GM12878 (cell line): ENCODE results near the gene PMIS2. TPM values are rescaled to one million over a fixed set of nuclear protein-coding genes. Genes with fewer than 3 reads are reported as not detected.

Experiments
- ASH2L ChIP-seq: fragments of 300-600, 200-600 bp; sonication (generic); IDR thresholded peaks from 2 replicates; pipeline ENCODE4 v1.6.1; 2017; ENCODE audit warnings: low read depth, mild to moderate bottlenecking, borderline replicate concordance
- BHLHE40 ChIP-seq, 2 experiments: fragments of 450-650 bp in 1 of 2; IDR thresholded peaks; 2 replicates each; pipeline ENCODE4 v1.6.1; 2011 to 2017; ENCODE audit warnings: low read depth in 2 of 2, borderline replicate concordance in 1 of 2, improper control_type of control experiment in 1 of 2, low read length in 1 of 2, mild to moderate bottlenecking in 1 of 2
- BRCA1 ChIP-seq: IDR thresholded peaks from 2 replicates; pipeline ENCODE4 v1.6.1; 2011; ENCODE audit warnings: low read depth, low read length, improper control_type of control experiment
- CEBPB ChIP-seq, 2 experiments: fragments of 150-350 bp in 1 of 2; IDR thresholded peaks; 2 replicates each; pipeline ENCODE4 v1.6.1; 2012 to 2014; ENCODE audit warnings: low read depth in 2 of 2, low read length in 2 of 2, borderline replicate concordance in 1 of 2, inconsistent platforms in 1 of 2
- CREB1 ChIP-seq: IDR thresholded peaks from 2 replicates; pipeline ENCODE4 v1.6.1; 2012; ENCODE audit warnings: low read depth, mild to moderate bottlenecking, inconsistent platforms
- ESRRA ChIP-seq: IDR thresholded peaks from 2 replicates; pipeline ENCODE4 v1.6.1; 2012; ENCODE audit warnings: mild to moderate bottlenecking, low read length, improper control_type of control experiment
- ETV6 ChIP-seq, 2 experiments: fragments of 450-650 bp in 1 of 2; IDR thresholded peaks in 1 of 2; conservative IDR thresholded peaks in 1 of 2; 2 replicates each; pipeline ENCODE4 v1.6.1; 2014; ENCODE audit warnings: antibody characterized with exemption in 1 of 2, borderline replicate concordance in 1 of 2, low read depth in 1 of 2, mild to moderate bottlenecking in 1 of 2, moderate library complexity in 1 of 2
- FOS ChIP-seq: IDR thresholded peaks from 3 replicates; pipeline ENCODE4 v1.6.1; 2011; ENCODE audit warnings: borderline replicate concordance; ENCODE audit not compliant: insufficient read length; ENCODE audit errors: extremely low read depth
- FOXM1 ChIP-seq: IDR thresholded peaks from 2 replicates; pipeline ENCODE4 v1.6.1; 2012; ENCODE audit warnings: low read depth, mild to moderate bottlenecking, inconsistent platforms, low read length, moderate library complexity
- GABPA ChIP-seq: IDR thresholded peaks from 2 replicates; pipeline ENCODE4 v1.6.1; 2014; ENCODE audit warnings: antibody characterized with exemption, low read depth, mild to moderate bottlenecking, inconsistent platforms
- HCFC1 ChIP-seq: fragments of 150-350 bp; IDR thresholded peaks from 2 replicates; pipeline ENCODE4 v1.6.1; 2014; ENCODE audit warnings: low read length
- HDAC2 ChIP-seq: fragments of 200-600 bp; sonication (generic); IDR thresholded peaks from 2 replicates; pipeline ENCODE4 v1.6.1; 2017
- IRF4 ChIP-seq: IDR thresholded peaks from 2 replicates; pipeline ENCODE4 v1.6.1; 2011; ENCODE audit warnings: low read depth, low read length
- JUNB ChIP-seq: IDR thresholded peaks from 2 replicates; pipeline ENCODE4 v1.6.1; 2016; ENCODE audit warnings: antibody characterized with exemption, mild to moderate bottlenecking
- LARP7 ChIP-seq: fragments of 450-650 bp; IDR thresholded peaks from 2 replicates; pipeline ENCODE4 v1.6.1; 2017; ENCODE audit warnings: mild to moderate bottlenecking
- PAX8 ChIP-seq: fragments of 450-650 bp; IDR thresholded peaks from 2 replicates; pipeline ENCODE4 v1.6.1; 2017; ENCODE audit warnings: mild to moderate bottlenecking, moderate library complexity
- RCOR1 ChIP-seq: conservative IDR thresholded peaks from 2 replicates; pipeline ENCODE4 v1.6.1; 2012; ENCODE audit warnings: low read depth, low read length, improper control_type of control experiment
- SMAD5 ChIP-seq: IDR thresholded peaks from 2 replicates; pipeline ENCODE4 v1.6.1; 2016; ENCODE audit warnings: antibody characterized with exemption, low read depth
- SP1 ChIP-seq: IDR thresholded peaks from one replicate; pipeline ENCODE4 v1.6.1; 2011; ENCODE audit warnings: low read depth, low read length
- SREBF1 ChIP-seq: IDR thresholded peaks from 2 replicates; pipeline ENCODE4 v1.6.1; 2012; ENCODE audit warnings: mild to moderate bottlenecking, low read length
- SUPT20H ChIP-seq: IDR thresholded peaks from 2 replicates; pipeline ENCODE4 v1.6.1; 2011; ENCODE audit warnings: low read depth, mild to moderate bottlenecking, low read length, moderate library complexity, borderline replicate concordance; ENCODE audit not compliant: control insufficient read depth
- TARDBP ChIP-seq: IDR thresholded peaks from 2 replicates; pipeline ENCODE4 v1.6.1; 2016; ENCODE audit warnings: borderline replicate concordance
- YBX1 ChIP-seq: fragments of 450-650 bp; IDR thresholded peaks from 2 replicates; pipeline ENCODE4 v1.6.1; 2016; ENCODE audit warnings: antibody characterized with exemption
- ZNF217 ChIP-seq: fragments of 450-650 bp; IDR thresholded peaks from 2 replicates; pipeline ENCODE4 v1.6.1; 2017; ENCODE audit warnings: antibody characterized with exemption, mild to moderate bottlenecking
- polyA plus RNA-seq, 11 experiments: library from polyadenylated mRNA; depleted of rRNA in 4 of 11; unstranded in 6 of 11; stranded (reverse) in 5 of 11; fragments of >200 nt; fragmentation: Nextera tagmentation in 4 of 11; fragmentation: Illumina TruSeq in 1 of 11; extraction: Ambion mirVana in 4 of 11; extraction: Trizol in 1 of 11; gene quantifications; 1 replicate in 1 of 11; 2 replicates in 10 of 11; pipeline versions ENCODE4 v1.2.1 to v1.2.3, GENCODE V29; 2011 to 2016; ENCODE audit warnings: inconsistent platforms in 2 of 11, missing spikeins in 2 of 11, low read depth in 1 of 11
- total RNA-seq, 4 experiments: library from RNA; depleted of rRNA in 3 of 4; stranded (reverse); fragments of >200 nt in 3 of 4; fragmentation: Illumina TruSeq in 1 of 4; extraction: Trizol in 1 of 4; gene quantifications; 2 replicates each; pipeline versions ENCODE4 v1.2.1 to v1.2.3, GENCODE V29; 2013 to 2021
- TF ChIP-seq, protein P1 (sequence below): fragments of 450-650 bp; IDR thresholded peaks from 2 replicates; pipeline ENCODE4 v1.6.1; 2017; ENCODE audit warnings: borderline replicate concordance
- TF ChIP-seq, protein P2 (sequence below): IDR thresholded peaks from 2 replicates; pipeline ENCODE4 v1.6.1; 2012; ENCODE audit warnings: low read depth, low read length, improper control_type of control experiment
- TF ChIP-seq, protein P3 (sequence below): IDR thresholded peaks from 2 replicates; pipeline ENCODE4 v1.6.1; 2012; ENCODE audit warnings: low read depth, low read length, improper control_type of control experiment

PMIS2 gene
- total and polyA plus RNA-seq, 10 of the 15 experiments (the other 5 are each of a cell fraction or from before 2014, with no cell fraction given) = not detected

DNA sequence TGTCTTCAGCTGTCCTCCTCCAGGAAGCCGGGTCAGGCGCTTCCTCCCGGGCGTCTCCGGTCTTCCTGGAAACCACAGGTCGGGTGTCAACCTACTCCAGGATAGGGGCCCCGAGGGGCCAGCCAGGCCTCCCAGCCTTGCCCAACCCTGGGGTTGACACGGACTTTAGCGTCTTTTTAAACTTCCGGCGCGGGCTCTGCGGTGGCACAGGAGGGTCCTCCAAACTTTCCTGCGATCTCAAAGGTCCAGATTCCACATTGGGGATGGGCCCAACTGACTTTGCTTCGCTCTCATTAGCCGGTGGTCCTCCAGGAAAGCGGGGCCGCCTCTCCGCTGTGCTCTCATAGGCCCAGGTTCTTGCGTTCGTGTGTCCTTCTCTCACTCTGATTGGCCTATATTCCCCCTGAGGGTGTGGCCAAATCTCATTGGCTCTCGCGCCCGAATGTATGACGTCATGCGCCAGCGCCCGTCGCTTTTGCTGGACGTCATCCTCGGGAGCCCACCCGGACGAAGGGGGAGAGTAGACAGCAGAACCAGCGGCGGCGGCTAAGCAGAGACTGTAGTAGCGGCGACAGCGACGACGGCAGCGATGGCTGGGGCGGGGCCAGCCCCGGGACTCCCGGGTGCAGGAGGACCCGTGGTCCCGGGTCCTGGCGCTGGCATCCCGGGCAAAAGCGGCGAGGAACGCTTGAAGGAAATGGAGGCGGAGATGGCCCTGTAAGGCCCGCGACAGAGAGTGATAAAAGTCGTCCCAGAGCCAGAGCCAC lies 42.8 kb downstream of the PMIS2 start, which contains the start of gene RBM42 (continued):
- TF ChIP-seq ETV6 (conservative IDR thresholded peaks at IDR 0.05 in 1 of 2, IDR thresholded peaks at IDR 0.05 in 1 of 2; ENCODE audit: borderline replicate concordance in 1 of 2, low read depth in 1 of 2) (0 out of 4 replicates have a peak, but pooled peaks of 1 of the 2 experiments have one; percentile 13), BRCA1 (peak; percentile 57; the same call in 1 of the 2 replicates), ASH2L (no peak), ESRRA (0 out of 2 replicates have a peak, but pooled peaks have one; percentile 7), ZNF217 (no peak), GABPA (peak; percentile 73), CREB1 (peak; percentile 100), RCOR1 (0 out of 2 replicates have a peak, but pooled peaks have one; percentile 53), LARP7 (peak; percentile 59), HDAC2 (no peak), YBX1 (no peak), FOS (peak; percentile 86), HCFC1 (peak; percentile 91), CEBPB (IDR thresholded peaks at IDR 0.05; ENCODE audit: borderline replicate concordance in 1 of 2, low read depth in 2 of 2, low read length in 2 of 2) (peak in 1 of 2 experiments; percentile 29; a peak in 1 of 4 replicates), IRF4 (peak; percentile 59; the same call in 1 of the 2 replicates), SREBF1 (no peak; the same call in 1 of the 2 replicates), PAX8 (no peak), TARDBP (peak; percentile 84; the same call in 1 of the 2 replicates), JUNB (no peak), BHLHE40 (IDR thresholded peaks at IDR 0.05; ENCODE audit: borderline replicate concordance in 1 of 2, low read depth in 2 of 2, low read length in 1 of 2) (peak; percentile 34 to 43; a peak in 1 of 4 replicates), SMAD5 (0 out of 2 replicates have a peak, but pooled peaks have one; percentile 20), SP1 (peak; percentile 99), SUPT20H (no peak), FOXM1 (no peak)
- TF ChIP-seq, protein P1, sequence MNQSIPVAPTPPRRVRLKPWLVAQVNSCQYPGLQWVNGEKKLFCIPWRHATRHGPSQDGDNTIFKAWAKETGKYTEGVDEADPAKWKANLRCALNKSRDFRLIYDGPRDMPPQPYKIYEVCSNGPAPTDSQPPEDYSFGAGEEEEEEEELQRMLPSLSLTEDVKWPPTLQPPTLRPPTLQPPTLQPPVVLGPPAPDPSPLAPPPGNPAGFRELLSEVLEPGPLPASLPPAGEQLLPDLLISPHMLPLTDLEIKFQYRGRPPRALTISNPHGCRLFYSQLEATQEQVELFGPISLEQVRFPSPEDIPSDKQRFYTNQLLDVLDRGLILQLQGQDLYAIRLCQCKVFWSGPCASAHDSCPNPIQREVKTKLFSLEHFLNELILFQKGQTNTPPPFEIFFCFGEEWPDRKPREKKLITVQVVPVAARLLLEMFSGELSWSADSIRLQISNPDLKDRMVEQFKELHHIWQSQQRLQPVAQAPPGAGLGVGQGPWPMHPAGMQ = no peak
- TF ChIP-seq, protein P2, sequence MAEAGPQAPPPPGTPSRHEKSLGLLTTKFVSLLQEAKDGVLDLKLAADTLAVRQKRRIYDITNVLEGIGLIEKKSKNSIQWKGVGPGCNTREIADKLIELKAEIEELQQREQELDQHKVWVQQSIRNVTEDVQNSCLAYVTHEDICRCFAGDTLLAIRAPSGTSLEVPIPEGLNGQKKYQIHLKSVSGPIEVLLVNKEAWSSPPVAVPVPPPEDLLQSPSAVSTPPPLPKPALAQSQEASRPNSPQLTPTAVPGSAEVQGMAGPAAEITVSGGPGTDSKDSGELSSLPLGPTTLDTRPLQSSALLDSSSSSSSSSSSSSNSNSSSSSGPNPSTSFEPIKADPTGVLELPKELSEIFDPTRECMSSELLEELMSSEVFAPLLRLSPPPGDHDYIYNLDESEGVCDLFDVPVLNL = peak; percentile 81
- TF ChIP-seq, protein P3, sequence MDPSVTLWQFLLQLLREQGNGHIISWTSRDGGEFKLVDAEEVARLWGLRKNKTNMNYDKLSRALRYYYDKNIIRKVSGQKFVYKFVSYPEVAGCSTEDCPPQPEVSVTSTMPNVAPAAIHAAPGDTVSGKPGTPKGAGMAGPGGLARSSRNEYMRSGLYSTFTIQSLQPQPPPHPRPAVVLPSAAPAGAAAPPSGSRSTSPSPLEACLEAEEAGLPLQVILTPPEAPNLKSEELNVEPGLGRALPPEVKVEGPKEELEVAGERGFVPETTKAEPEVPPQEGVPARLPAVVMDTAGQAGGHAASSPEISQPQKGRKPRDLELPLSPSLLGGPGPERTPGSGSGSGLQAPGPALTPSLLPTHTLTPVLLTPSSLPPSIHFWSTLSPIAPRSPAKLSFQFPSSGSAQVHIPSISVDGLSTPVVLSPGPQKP = no peak; the same call in 1 of the 2 replicates
